H1 (cell line): ENCODE data around the gene EDN1. TPM values are rescaled to one million over a fixed set of nuclear protein-coding genes. Genes with fewer than 3 reads are reported as not detected.

Source experiments
- BRCA1 ChIP-seq: IDR thresholded peaks from 2 replicates; pipeline ENCODE4 v1.6.1; 2012; ENCODE audit warnings: low read depth, low read length, improper control_type of control experiment
- CHD1 ChIP-seq: IDR thresholded peaks from 2 replicates; pipeline ENCODE4 v1.6.1; 2012; ENCODE audit warnings: low read depth, low read length, improper control_type of control experiment
- CHD2 ChIP-seq: IDR thresholded peaks from 2 replicates; pipeline ENCODE4 v1.6.1; 2012; ENCODE audit warnings: low read length, improper control_type of control experiment
- FOSL1 ChIP-seq: IDR thresholded peaks from 2 replicates; pipeline ENCODE4 v1.6.1; 2011; ENCODE audit warnings: mild to moderate bottlenecking, low read depth, low read length, moderate library complexity; ENCODE audit not compliant: insufficient read depth
- HDAC6 ChIP-seq: IDR thresholded peaks from one replicate; pipeline ENCODE4 v1.7.1; 2012; ENCODE audit warnings: low read depth, mild to moderate bottlenecking, inconsistent platforms, low read length, moderate library complexity
- NANOG ChIP-seq: IDR thresholded peaks from 2 replicates; pipeline ENCODE4 v1.6.1; 2011; ENCODE audit warnings: low read length, low read depth, mild to moderate bottlenecking, inconsistent platforms; ENCODE audit not compliant: insufficient read depth, poor library complexity, severe bottlenecking
- RNF2 ChIP-seq: fragments of 200-900, 300-1000 bp; sonication (generic); IDR thresholded peaks from 2 replicates; pipeline ENCODE4 v1.7.1; 2016; ENCODE audit warnings: borderline replicate concordance, low read depth, mild to moderate bottlenecking, antibody characterized with exemption, low read length; ENCODE audit not compliant: poor library complexity, severe bottlenecking; ENCODE audit errors: missing control alignments
- TAF1 ChIP-seq: IDR thresholded peaks from 2 replicates; pipeline ENCODE4 v1.6.1; 2011; ENCODE audit warnings: mild to moderate bottlenecking, low read depth, low read length
- polyA plus RNA-seq, 7 experiments: library from polyadenylated mRNA; depleted of rRNA in 3 of 7; stranded (reverse) in 5 of 7; unstranded in 2 of 7; fragments of >200 nt in 5 of 7; fragments of 200-250 nt in 2 of 7; gene quantifications; 1 replicate in 5 of 7; 2 replicates in 1 of 7; 4 replicates in 1 of 7; pipeline versions ENCODE4 v1.2.1 to v1.2.3, GENCODE V29; 2011 to 2013; ENCODE audit warnings: missing spikeins in 2 of 7, mixed read lengths in 2 of 7
- total RNA-seq: library from RNA; stranded (reverse); fragmentation: NEBNext Ultra II Directional; extraction: Animal tissue kit (Norgen Biotek cat#: 25700); gene quantifications from 2 replicates; pipeline ENCODE4 v1.2.1, GENCODE V29; 2021

Gene EDN1
- total and polyA plus RNA-seq, 2 of the 8 experiments (the other 6 are each of a cell fraction or from before 2014, with no cell fraction given): 0.23 to 1.1 TPM

GRCh38 chr6:12328701-12329100 lies 38.5 kb downstream of the EDN1 start (continued):
- TF ChIP-seq FOSL1 (no peak), NANOG (no peak), TAF1 (no peak), BRCA1 (no peak), HDAC6 (no peak), CHD1 (no peak), RNF2 (no peak), CHD2 (no peak)
